GM18951 (cell line): Measurements from ENCODE around the gene SPDEF.

Experiments used
- POLR2A ChIP-seq: IDR thresholded peaks from 4 replicates; pipeline ENCODE4 v1.6.1; 2011; ENCODE audit warnings: mild to moderate bottlenecking; ENCODE audit not compliant: insufficient read length, insufficient read depth; ENCODE audit errors: extremely low read depth
- in situ Hi-C: fragments of 300-500 bp; cut with MboI; formaldehyde crosslinking; loops from one replicate; pipeline ENCODE4 v1.12.0; 2022; ENCODE audit warnings: low sequenced_read_pairs, mixed read lengths, inconsistent platforms; ENCODE audit not compliant: unreplicated experiment

SPDEF gene

GRCh38 chr6:34521463-34522285, 34.5 kb downstream of the SPDEF start:
- in situ Hi-C loops, result no loop called here
- TF ChIP-seq POLR2A, result no peak

- TF ChIP-seq POLR2A, result no peak
- in situ Hi-C loops, result no loop called here
Observed at GRCh38 chr6:34520645-34521462, 35.3 kb downstream of the SPDEF start.

GRCh38 chr6:34519971-34520644, 36.0 kb downstream of the SPDEF start:
- in situ Hi-C loops, result no loop called here
- TF ChIP-seq POLR2A, result no peak

- in situ Hi-C loops, result no loop called here
- no peak for TF ChIP-seq POLR2A
Observed at GRCh38 chr6:34518669-34519365, 37.3 kb downstream of the SPDEF start.

GRCh38 chr6:34517966-34518365, 38.2 kb downstream of the SPDEF start:
- no peak for TF ChIP-seq POLR2A
- in situ Hi-C loops, result no loop called here

- no peak for TF ChIP-seq POLR2A
- in situ Hi-C loops, result no loop called here
Observed at GRCh38 chr6:34517461-34517881, 38.7 kb downstream of the SPDEF start.

- no peak for TF ChIP-seq POLR2A
- in situ Hi-C loops, result no loop called here
Observed at GRCh38 chr6:34516391-34517324, 39.5 kb downstream of the SPDEF start.

GRCh38 chr6:34515473-34516387, 40.4 kb downstream of the SPDEF start:
- in situ Hi-C loops, result no loop called here

GRCh38 chr6:34514593-34515472, 41.3 kb downstream of the SPDEF start:
- TF ChIP-seq POLR2A, result no peak
- in situ Hi-C loops, result no loop called here

More at GRCh38 chr6:34515473-34516387, 40.4 kb downstream of the SPDEF start:
- TF ChIP-seq POLR2A, result no peak

- no peak for TF ChIP-seq POLR2A
Observed at GRCh38 chr6:34514112-34514511, 42.0 kb downstream of the SPDEF start.

More at GRCh38 chr6:34514112-34514511, 42.0 kb downstream of the SPDEF start:
- in situ Hi-C loops, result no loop called here
